IPS DF 4.7 (cell line): ENCODE data around the gene WHRN.

ENCODE experiments used
- DNase-seq: peaks from one replicate; pipeline ENCODE4 v3.0.0-alpha.2; 2013; ENCODE audit warnings: low spot score; ENCODE audit errors: extremely low read depth

The WHRN gene

GRCh38 chr9:114505187-114506081, at the start of gene WHRN:
Gene WHRN, minus strand, starts transcription at chr9:114505473. Its CDS starts 672 bp downstream, at chr9:114504801.
- no peak for DNase-seq

GRCh38 chr9:114553202-114553601, 47.9 kb upstream of the WHRN start:
- no peak for DNase-seq

GRCh38 chr9:114552706-114553105, 47.4 kb upstream of the WHRN start:
- DNase-seq: no peak

- no peak for DNase-seq
Observed at GRCh38 chr9:114551750-114552685, 46.7 kb upstream of the WHRN start.

- DNase-seq: no peak
Observed at GRCh38 chr9:114549697-114550330, 44.5 kb upstream of the WHRN start.

- DNase-seq: no peak
Observed at GRCh38 chr9:114546851-114547250, 41.6 kb upstream of the WHRN start.

- no peak for DNase-seq
Observed at GRCh38 chr9:114545055-114545454, 39.8 kb upstream of the WHRN start.

- no peak for DNase-seq
Observed at GRCh38 chr9:114539701-114540380, 34.6 kb upstream of the WHRN start.

GRCh38 chr9:114538241-114538640, 33.0 kb upstream of the WHRN start:
- DNase-seq: peak; percentile 38

GRCh38 chr9:114532561-114533237, 27.4 kb upstream of the WHRN start:
- DNase-seq: no peak

- no peak for DNase-seq
Observed at GRCh38 chr9:114529285-114529684, 24.0 kb upstream of the WHRN start.

GRCh38 chr9:114526807-114527206, 21.5 kb upstream of the WHRN start:
- DNase-seq: no peak

GRCh38 chr9:114525513-114525912, 20.2 kb upstream of the WHRN start:
- no peak for DNase-seq

- no peak for DNase-seq
Observed at GRCh38 chr9:114524247-114524681, 19.0 kb upstream of the WHRN start.

GRCh38 chr9:114522847-114523246, 17.6 kb upstream of the WHRN start:
- DNase-seq: no peak

- no peak for DNase-seq
Observed at GRCh38 chr9:114522286-114522685, 17.0 kb upstream of the WHRN start.

GRCh38 chr9:114521846-114522245, 16.6 kb upstream of the WHRN start:
- DNase-seq: no peak

- no peak for DNase-seq
Observed at GRCh38 chr9:114518599-114519022, 13.3 kb upstream of the WHRN start.

GRCh38 chr9:114518120-114518519, 12.8 kb upstream of the WHRN start:
- DNase-seq: no peak

GRCh38 chr9:114516913-114517312, 11.6 kb upstream of the WHRN start:
- DNase-seq: no peak
